H9 (cell line): ENCODE data around the gene DNMBP. TPM values are rescaled to one million over a fixed set of nuclear protein-coding genes. Genes with fewer than 3 reads are reported as not detected.

Experiments
- DNase-seq: peaks from one replicate; pipeline ENCODE4 v3.0.0-alpha.2; 2017
- H2AFZ ChIP-seq: one replicate; pipeline ENCODE4 v1.6.1; 2013; ENCODE audit warnings: mild to moderate bottlenecking, low read length, control low read depth, moderate library complexity
- H2AK5ac ChIP-seq: 2 replicates; pipeline ENCODE4 v1.6.1; 2013; ENCODE audit warnings: low read length, control low read depth, mixed read lengths; ENCODE audit not compliant: insufficient read length
- H2BK120ac ChIP-seq: one replicate; pipeline ENCODE4 v1.6.1; 2013; ENCODE audit warnings: low read depth, mild to moderate bottlenecking, low read length, control low read depth, inconsistent platforms; ENCODE audit not compliant: poor library complexity, severe bottlenecking
- H2BK12ac ChIP-seq: 2 replicates; pipeline ENCODE4 v1.6.1; 2013; ENCODE audit warnings: low read length, control low read depth, mixed read lengths, low read depth; ENCODE audit not compliant: insufficient read length
- H2BK15ac ChIP-seq: 2 replicates; pipeline ENCODE4 v1.6.1; 2013; ENCODE audit warnings: low read depth, low read length, control low read depth
- H2BK20ac ChIP-seq: one replicate; pipeline ENCODE4 v1.6.1; 2013; ENCODE audit warnings: low read depth, mild to moderate bottlenecking, low read length, control low read depth, inconsistent platforms; ENCODE audit not compliant: poor library complexity, severe bottlenecking
- H2BK5ac ChIP-seq: 2 replicates; pipeline ENCODE4 v1.6.1; 2013; ENCODE audit warnings: low read length, control low read depth, mixed read lengths; ENCODE audit not compliant: insufficient read length
- H3K14ac ChIP-seq: 2 replicates; pipeline ENCODE4 v1.6.1; 2013; ENCODE audit warnings: low read length, control low read depth; ENCODE audit not compliant: insufficient read depth
- H3K18ac ChIP-seq: 2 replicates; pipeline ENCODE4 v1.6.1; 2013; ENCODE audit warnings: low read depth, mild to moderate bottlenecking, mixed read lengths, low read length, control low read depth; ENCODE audit not compliant: insufficient read length
- H3K23ac ChIP-seq: 2 replicates; pipeline ENCODE4 v1.6.1; 2013; ENCODE audit warnings: low read length, control low read depth, mixed read lengths, low read depth; ENCODE audit not compliant: insufficient read length
- H3K23me2 ChIP-seq: 2 replicates; pipeline ENCODE4 v1.6.1; 2013; ENCODE audit warnings: low read depth, mild to moderate bottlenecking, mixed read lengths, low read length, control low read depth; ENCODE audit not compliant: insufficient read length, poor library complexity, severe bottlenecking
- H3K27ac ChIP-seq: 2 replicates; pipeline ENCODE4 v1.5.1; 2013; ENCODE audit warnings: low read length, control low read depth, mixed read lengths, low read depth; ENCODE audit not compliant: insufficient read length
- H3K27me3 ChIP-seq: 2 replicates; pipeline ENCODE4 v1.6.1; 2013; ENCODE audit warnings: low read length, control low read depth, inconsistent platforms; ENCODE audit not compliant: insufficient read depth
- H3K4ac ChIP-seq: 2 replicates; pipeline ENCODE4 v1.6.1; 2013; ENCODE audit warnings: low read depth, mild to moderate bottlenecking, control low read depth, inconsistent platforms, low read length, moderate library complexity
- H3K4me1 ChIP-seq: 2 replicates; pipeline ENCODE4 v1.6.1; 2013; ENCODE audit warnings: low read length, control low read depth, inconsistent platforms; ENCODE audit not compliant: insufficient read depth
- H3K4me2 ChIP-seq: 2 replicates; pipeline ENCODE4 v1.6.1; 2013; ENCODE audit warnings: low read length, control low read depth, mixed read lengths; ENCODE audit not compliant: insufficient read length, insufficient read depth
- H3K56ac ChIP-seq: 2 replicates; pipeline ENCODE4 v1.6.1; 2013; ENCODE audit warnings: low read depth, mild to moderate bottlenecking, mixed read lengths, low read length, control low read depth; ENCODE audit not compliant: insufficient read length
- H3K79me1 ChIP-seq: 2 replicates; pipeline ENCODE4 v1.6.1; 2013; ENCODE audit warnings: low read depth, mild to moderate bottlenecking, moderate library complexity, low read length, control low read depth, inconsistent platforms; ENCODE audit not compliant: insufficient read depth, poor library complexity, severe bottlenecking
- H3K79me2 ChIP-seq: 2 replicates; pipeline ENCODE4 v1.6.1; 2013; ENCODE audit warnings: low read length, control low read depth, inconsistent platforms; ENCODE audit not compliant: insufficient read depth
- H3K9ac ChIP-seq: 2 replicates; pipeline ENCODE4 v1.6.1; 2013; ENCODE audit warnings: low read length, control low read depth, mixed read lengths; ENCODE audit not compliant: insufficient read length; ENCODE audit errors: extremely low read depth
- H3K9me3 ChIP-seq: one replicate; pipeline ENCODE4 v1.6.1; 2013; ENCODE audit warnings: low read depth, low read length, inconsistent platforms; ENCODE audit not compliant: control insufficient read depth
- H3T11ph ChIP-seq: one replicate; pipeline ENCODE4 v1.6.1; 2013; ENCODE audit warnings: mild to moderate bottlenecking, low read length, control low read depth, inconsistent platforms
- H4K20me1 ChIP-seq: one replicate; pipeline ENCODE4 v1.6.1; 2013; ENCODE audit not compliant: control insufficient read depth, insufficient read length, insufficient read depth
- H4K5ac ChIP-seq: 2 replicates; pipeline ENCODE4 v1.6.1; 2013; ENCODE audit warnings: low read depth, mild to moderate bottlenecking, mixed read lengths, low read length, control low read depth; ENCODE audit not compliant: insufficient read length
- H4K8ac ChIP-seq: replicated peaks from 2 replicates; pipeline ENCODE4 v1.6.1; 2013; ENCODE audit warnings: low read length, control low read depth, mixed read lengths, low read depth; ENCODE audit not compliant: insufficient read length
- H4K91ac ChIP-seq: 2 replicates; pipeline ENCODE4 v1.6.1; 2013; ENCODE audit warnings: low read depth, mild to moderate bottlenecking, moderate library complexity, mixed read lengths, low read length, control low read depth; ENCODE audit not compliant: insufficient read length
- H3K27ac Mint-ChIP-seq, 3 experiments: 2 replicates in 2 of 3; 3 replicates in 1 of 3; pipeline ENCODE4 v1.8.0; 2020 to 2021; ENCODE audit warnings: mixed read lengths in 3 of 3, mild to moderate bottlenecking in 1 of 3, moderate library complexity in 1 of 3
- H3K27me3 Mint-ChIP-seq: 2 replicates; pipeline ENCODE4 v1.8.0; 2021; ENCODE audit warnings: low read depth, mild to moderate bottlenecking, moderate library complexity, mixed read lengths
- H3K36me3 Mint-ChIP-seq, 3 experiments: 2 replicates in 2 of 3; 3 replicates in 1 of 3; pipeline ENCODE4 v1.8.0; 2020 to 2021; ENCODE audit warnings: low read depth in 3 of 3, mixed read lengths in 3 of 3; ENCODE audit not compliant: insufficient read depth in 1 of 3
- H3K4me1 Mint-ChIP-seq, 2 experiments: 2 replicates each; pipeline ENCODE4 v1.8.0; 2020; ENCODE audit warnings: mixed read lengths in 2 of 2
- H3K4me3 Mint-ChIP-seq, 2 experiments: 2 replicates in 1 of 2; 3 replicates in 1 of 2; pipeline ENCODE4 v1.8.0; 2020 to 2021; ENCODE audit warnings: mild to moderate bottlenecking in 2 of 2, mixed read lengths in 2 of 2, moderate library complexity in 1 of 2
- H3K9me3 Mint-ChIP-seq, 2 experiments: 2 replicates in 1 of 2; 3 replicates in 1 of 2; pipeline ENCODE4 v1.8.0; 2020; ENCODE audit warnings: mild to moderate bottlenecking in 2 of 2, mixed read lengths in 2 of 2, moderate library complexity in 1 of 2
- WGBS: extraction: QIAGEN DNeasy Blood & Tissue Kit; methylation state at CpG from one replicate; pipeline ENCODE4 v1.1.7; 2013; ENCODE audit warnings: missing lambda C conversion rate, low lambda C conversion rate, mixed read lengths; ENCODE audit not compliant: insufficient read length; ENCODE audit errors: extremely low coverage; 5-methylcytosine and 5-hydroxymethylcytosine counted together
- total RNA-seq: library from RNA; stranded (reverse); gene quantifications from 2 replicates; pipeline ENCODE4 v1.2.1, GENCODE V29; 2021
- TF ChIP-seq, protein P1 (sequence below): fragments of 200-600 bp; sonication (generic); conservative IDR thresholded peaks from 3 replicates; pipeline ENCODE4 v1.8.0; 2021; ENCODE audit warnings: antibody characterized with exemption, mild to moderate bottlenecking

DNMBP gene
- total RNA-seq, 1 experiment from 2014 or later = 25.6 TPM

DNA sequence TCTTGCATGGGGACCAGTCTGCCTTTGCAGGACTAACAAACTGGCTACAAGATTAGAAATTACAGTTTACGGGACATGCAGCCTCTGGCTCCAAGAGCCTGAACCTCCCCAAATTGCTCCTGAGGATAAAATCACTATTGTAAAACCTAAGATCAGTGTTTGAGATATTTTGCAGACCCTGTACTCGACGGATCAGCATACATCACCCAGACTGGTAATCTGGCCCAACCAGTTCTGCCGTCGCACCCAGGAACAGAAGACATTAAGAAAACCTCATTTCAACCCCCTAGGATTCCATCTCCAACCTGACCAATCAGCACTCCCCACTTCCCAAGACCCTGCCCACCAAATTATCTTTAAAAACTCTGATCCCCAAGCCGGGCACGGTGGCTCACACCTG lies 27.1 kb upstream of the DNMBP start:
- H3K27me3 ChIP-seq = no peaks in the 10 kb centered on the region
- no peaks in the 10 kb centered on the region for H4K20me1 ChIP-seq
- no peak overlapping the region for H3K14ac ChIP-seq
- Mint-ChIP-seq H3K4me3 (no peak overlapping the region), H3K4me1 (peaks cover 13 to 23% of the 10 kb centered on the region in 2 experiments), H3K36me3 (peaks cover 0 to 4% (median 2%) of the 10 kb centered on the region in 3 experiments; a peak in 4 of 7 replicates), H3K9me3 (peaks cover 4% of the 10 kb centered on the region in 2 experiments; a peak in 3 of 5 replicates), H3K27ac (no peak overlapping the region), H3K27me3 (no peaks in the 10 kb centered on the region)
- H2BK5ac ChIP-seq = no peak overlapping the region
- no peak overlapping the region for H2AK5ac ChIP-seq
- H3K4me2 ChIP-seq = no peak overlapping the region
- TF ChIP-seq, protein P1, sequence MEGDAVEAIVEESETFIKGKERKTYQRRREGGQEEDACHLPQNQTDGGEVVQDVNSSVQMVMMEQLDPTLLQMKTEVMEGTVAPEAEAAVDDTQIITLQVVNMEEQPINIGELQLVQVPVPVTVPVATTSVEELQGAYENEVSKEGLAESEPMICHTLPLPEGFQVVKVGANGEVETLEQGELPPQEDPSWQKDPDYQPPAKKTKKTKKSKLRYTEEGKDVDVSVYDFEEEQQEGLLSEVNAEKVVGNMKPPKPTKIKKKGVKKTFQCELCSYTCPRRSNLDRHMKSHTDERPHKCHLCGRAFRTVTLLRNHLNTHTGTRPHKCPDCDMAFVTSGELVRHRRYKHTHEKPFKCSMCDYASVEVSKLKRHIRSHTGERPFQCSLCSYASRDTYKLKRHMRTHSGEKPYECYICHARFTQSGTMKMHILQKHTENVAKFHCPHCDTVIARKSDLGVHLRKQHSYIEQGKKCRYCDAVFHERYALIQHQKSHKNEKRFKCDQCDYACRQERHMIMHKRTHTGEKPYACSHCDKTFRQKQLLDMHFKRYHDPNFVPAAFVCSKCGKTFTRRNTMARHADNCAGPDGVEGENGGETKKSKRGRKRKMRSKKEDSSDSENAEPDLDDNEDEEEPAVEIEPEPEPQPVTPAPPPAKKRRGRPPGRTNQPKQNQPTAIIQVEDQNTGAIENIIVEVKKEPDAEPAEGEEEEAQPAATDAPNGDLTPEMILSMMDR = no peak
- no peak overlapping the region for H3T11ph ChIP-seq
- no peak overlapping the region for H2BK15ac ChIP-seq
- H2BK20ac ChIP-seq = no peak overlapping the region
- H4K5ac ChIP-seq = no peak overlapping the region
- H3K79me2 ChIP-seq = no peaks in the 10 kb centered on the region
- no peak for DNase-seq
- H3K56ac ChIP-seq = no peak overlapping the region
- no peaks in the 10 kb centered on the region for H3K23me2 ChIP-seq
- H2BK12ac ChIP-seq = no peak overlapping the region
- H3K27ac ChIP-seq = no peak overlapping the region
- no peak overlapping the region for H2BK120ac ChIP-seq
- H3K9ac ChIP-seq = no peak overlapping the region
- H3K23ac ChIP-seq = no peak overlapping the region
- H3K4ac ChIP-seq = no peak overlapping the region
- H4K8ac ChIP-seq = no peak overlapping the region
- no CpG with 5 or more reads among the region's 7 CpGs for WGBS
- no peaks in the 10 kb centered on the region; the same call in 1 of the 2 replicates for H3K4me1 ChIP-seq
- no peak overlapping the region for H4K91ac ChIP-seq
- no peaks in the 10 kb centered on the region for H3K9me3 ChIP-seq
- no peaks in the 10 kb centered on the region for H3K79me1 ChIP-seq
- no peak overlapping the region for H3K18ac ChIP-seq
- no peak overlapping the region for H2AFZ ChIP-seq
